H1 (cell line): ENCODE measurements around the gene PM20D1. TPM values are rescaled to one million over a fixed set of nuclear protein-coding genes. Genes with fewer than 3 reads are reported as not detected.
A peak's percentile ranks its signal among the peaks of the same experiment; 100 is the strongest.

ENCODE experiments used
- EGR1 ChIP-seq: IDR thresholded peaks from 2 replicates; pipeline ENCODE4 v1.6.1; 2011; ENCODE audit warnings: low read depth, low read length, borderline replicate concordance
- HDAC6 ChIP-seq: IDR thresholded peaks from one replicate; pipeline ENCODE4 v1.7.1; 2012; ENCODE audit warnings: low read depth, mild to moderate bottlenecking, inconsistent platforms, low read length, moderate library complexity
- KDM4A ChIP-seq: IDR thresholded peaks from one replicate; pipeline ENCODE4 v1.7.1; 2012; ENCODE audit warnings: low read depth, mild to moderate bottlenecking, moderate library complexity, low read length, inconsistent platforms; ENCODE audit not compliant: severe bottlenecking
- PHF8 ChIP-seq: fragments of 200-600 bp; sonication (generic); conservative IDR thresholded peaks from 2 replicates; pipeline ENCODE4 v1.7.1; 2012; ENCODE audit warnings: low read depth, mild to moderate bottlenecking, inconsistent platforms, low read length, moderate library complexity
- POLR2A ChIP-seq, 2 experiments: IDR thresholded peaks; 1 replicate in 1 of 2; 2 replicates in 1 of 2; pipeline ENCODE4 v1.6.1; 2011; ENCODE audit warnings: low read depth in 2 of 2, low read length in 2 of 2, mild to moderate bottlenecking in 2 of 2; ENCODE audit errors: control extremely low read depth in 1 of 2
- RBBP5 ChIP-seq: IDR thresholded peaks from 2 replicates; pipeline ENCODE4 v1.7.1; 2012; ENCODE audit warnings: low read depth, mild to moderate bottlenecking, inconsistent platforms, low read length, moderate library complexity, borderline replicate concordance
- SIRT6 ChIP-seq: IDR thresholded peaks from one replicate; pipeline ENCODE4 v1.7.1; 2012; ENCODE audit warnings: low read length, inconsistent platforms
- SP2 ChIP-seq: IDR thresholded peaks from 2 replicates; pipeline ENCODE4 v1.6.1; 2012; ENCODE audit warnings: mild to moderate bottlenecking, low read length, inconsistent platforms
- SP4 ChIP-seq: IDR thresholded peaks from 2 replicates; pipeline ENCODE4 v1.6.1; 2012; ENCODE audit warnings: low read length, inconsistent platforms
- TBP ChIP-seq: IDR thresholded peaks from 2 replicates; pipeline ENCODE4 v1.6.1; 2011; ENCODE audit warnings: low read depth, low read length, improper control_type of control experiment
- TEAD4 ChIP-seq: IDR thresholded peaks from 2 replicates; pipeline ENCODE4 v1.6.1; 2012; ENCODE audit warnings: low read depth, low read length, inconsistent platforms, mixed read lengths
- USF2 ChIP-seq: IDR thresholded peaks from 2 replicates; pipeline ENCODE4 v1.6.1; 2011; ENCODE audit warnings: low read length, improper control_type of control experiment
- polyA plus RNA-seq, 7 experiments: library from polyadenylated mRNA; depleted of rRNA in 3 of 7; stranded (reverse) in 5 of 7; unstranded in 2 of 7; fragments of >200 nt in 5 of 7; fragments of 200-250 nt in 2 of 7; gene quantifications; 1 replicate in 5 of 7; 2 replicates in 1 of 7; 4 replicates in 1 of 7; pipeline versions ENCODE4 v1.2.1 to v1.2.3, GENCODE V29; 2011 to 2013; ENCODE audit warnings: missing spikeins in 2 of 7, mixed read lengths in 2 of 7
- total RNA-seq: library from RNA; stranded (reverse); fragmentation: NEBNext Ultra II Directional; extraction: Animal tissue kit (Norgen Biotek cat#: 25700); gene quantifications from 2 replicates; pipeline ENCODE4 v1.2.1, GENCODE V29; 2021
- TF ChIP-seq, protein P1 (sequence below): IDR thresholded peaks from 2 replicates; pipeline ENCODE4 v1.6.1; 2012; ENCODE audit warnings: inconsistent platforms

PM20D1 gene
- total and polyA plus RNA-seq, 2 of the 8 experiments (the other 6 are each of a cell fraction or from before 2014, with no cell fraction given) = 0.05 TPM; not detected in 1

DNA sequence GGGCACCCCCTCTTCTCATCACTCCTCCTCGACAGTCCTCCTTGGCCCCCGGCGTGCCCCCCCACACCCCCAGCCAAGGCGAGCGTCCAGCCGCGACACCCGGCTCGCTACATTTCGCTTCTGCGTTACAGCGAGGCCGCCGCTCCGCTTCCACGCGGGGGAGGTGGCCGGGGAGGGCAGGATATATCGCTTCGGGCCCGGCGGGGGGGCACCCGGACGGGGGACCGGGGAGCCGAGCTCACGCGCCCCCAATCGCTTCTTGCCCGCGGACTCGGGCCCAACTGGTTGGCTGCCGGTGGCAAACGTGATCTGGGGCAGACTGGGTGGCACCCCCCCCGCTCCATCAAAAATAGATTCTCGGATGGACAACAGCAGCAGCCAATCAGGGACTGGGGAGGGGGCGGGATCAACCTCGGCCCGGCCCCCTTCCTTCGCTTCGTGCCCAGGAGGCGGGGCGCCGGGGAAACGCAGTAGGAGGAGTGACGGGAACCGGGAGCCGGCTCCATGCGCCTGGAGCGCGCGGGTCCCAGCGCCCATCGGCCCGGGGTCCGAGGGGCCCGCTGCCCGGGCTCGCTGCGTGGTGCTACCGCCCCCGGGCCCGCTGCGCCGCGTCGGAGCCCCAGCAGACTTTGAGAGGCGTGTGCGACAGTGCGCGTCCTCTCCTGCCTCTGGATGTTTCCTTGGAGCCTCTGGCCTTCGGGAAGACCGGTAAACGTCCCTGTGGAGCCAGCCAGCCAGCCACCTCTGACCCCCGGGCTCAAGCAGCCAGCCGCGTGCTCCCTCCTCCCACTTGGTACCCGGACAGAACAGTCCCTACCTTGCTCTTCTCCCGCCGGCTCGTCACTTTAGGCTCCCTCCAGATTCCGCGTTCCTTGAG, 36.8 kb downstream of the PM20D1 start, which contains the start of gene SLC41A1 (continued):
- TF ChIP-seq SP4 = peak; percentile 57; the same call in 1 of the 2 replicates
- peak; percentile 48; the same call in 1 of the 2 replicates for TF ChIP-seq RBBP5
- TF ChIP-seq, protein P1, sequence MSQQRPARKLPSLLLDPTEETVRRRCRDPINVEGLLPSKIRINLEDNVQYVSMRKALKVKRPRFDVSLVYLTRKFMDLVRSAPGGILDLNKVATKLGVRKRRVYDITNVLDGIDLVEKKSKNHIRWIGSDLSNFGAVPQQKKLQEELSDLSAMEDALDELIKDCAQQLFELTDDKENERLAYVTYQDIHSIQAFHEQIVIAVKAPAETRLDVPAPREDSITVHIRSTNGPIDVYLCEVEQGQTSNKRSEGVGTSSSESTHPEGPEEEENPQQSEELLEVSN = peak; percentile 73
- peak; percentile 95 for TF ChIP-seq KDM4A
- no peak for TF ChIP-seq USF2
- peak; percentile 85 for TF ChIP-seq PHF8
- peak; percentile 50 to 92 for TF ChIP-seq POLR2A (IDR thresholded peaks at IDR 0.05; ENCODE audit: control extremely low read depth in 1 of 2, low read depth in 2 of 2, low read length in 2 of 2)
- TF ChIP-seq SP2 = peak; percentile 58
- TF ChIP-seq HDAC6 = no peak
- no peak for TF ChIP-seq SIRT6
- TF ChIP-seq EGR1 = peak; percentile 48; the same call in 1 of the 2 replicates
- TF ChIP-seq TEAD4 = no peak
- peak; percentile 38; the same call in 1 of the 2 replicates for TF ChIP-seq TBP
